IMR-90 (cell line): ENCODE results near the gene TOMM40L.

Source experiments
- CTCF ChIP-seq: conservative IDR thresholded peaks from 2 replicates; pipeline ENCODE4 v1.5.1; 2012; ENCODE audit warnings: mild to moderate bottlenecking, low read depth, low read length, improper control_type of control experiment
- POLR2A ChIP-seq: IDR thresholded peaks from 2 replicates; pipeline ENCODE4 v1.6.1; 2012; ENCODE audit warnings: mild to moderate bottlenecking, low read depth, low read length

GRCh38 chr1:161179698-161180097 lies 46.2 kb upstream of the TOMM40L start:
- TF ChIP-seq POLR2A (no peak), CTCF (no peak)
